Fibroblast of lung (primary cell): Measurements from ENCODE around the gene LTO1.

Experiments used
- CTCF ChIP-seq, 2 donors: IDR thresholded peaks in 1 of 2; conservative IDR thresholded peaks in 1 of 2; 1 replicate in 1 of 2; 2 replicates in 1 of 2; pipeline ENCODE4 v1.5.1; 2011 to 2012; ENCODE audit warnings: low read length in 2 of 2, control low read depth in 1 of 2, inconsistent platforms in 1 of 2, low read depth in 1 of 2, mild to moderate bottlenecking in 1 of 2
- EZH2 ChIP-seq: IDR thresholded peaks from 2 replicates; pipeline ENCODE4 v1.5.1; 2012; ENCODE audit warnings: low read length, control low read depth, mild to moderate bottlenecking; ENCODE audit errors: missing control alignments

DNA sequence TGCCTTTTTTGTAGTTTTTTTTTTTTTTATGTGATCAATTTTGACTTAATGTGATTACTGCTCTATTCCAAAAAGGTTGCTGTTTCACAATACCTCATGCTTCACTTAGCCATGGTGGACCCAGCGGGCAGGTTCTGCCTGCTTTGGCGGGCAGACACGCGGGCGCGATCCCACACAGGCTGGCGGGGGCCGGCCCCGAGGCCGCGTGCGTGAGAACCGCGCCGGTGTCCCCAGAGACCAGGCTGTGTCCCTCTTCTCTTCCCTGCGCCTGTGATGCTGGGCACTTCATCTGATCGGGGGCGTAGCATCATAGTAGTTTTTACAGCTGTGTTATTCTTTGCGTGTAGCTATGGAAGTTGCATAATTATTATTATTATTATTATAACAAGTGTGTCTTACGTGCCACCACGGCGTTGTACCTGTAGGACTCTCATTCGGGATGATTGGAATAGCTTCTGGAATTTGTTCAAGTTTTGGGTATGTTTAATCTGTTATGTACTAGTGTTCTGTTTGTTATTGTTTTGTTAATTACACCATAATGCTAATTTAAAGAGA, 21.7 kb downstream of the LTO1 start:
- TF ChIP-seq CTCF (conservative IDR thresholded peaks at IDR 0.05 in 1 of 2, IDR thresholded peaks at IDR 0.05 in 1 of 2; ENCODE audit: low read depth in 1 of 2, low read length in 2 of 2) (no peak), EZH2 (no peak)
